HepG2 (cell line): ENCODE results near the gene NCAPD2. TPM values are rescaled to one million over a fixed set of nuclear protein-coding genes. Genes with fewer than 3 reads are reported as not detected.

Experiments used
- CCAR2 ChIP-seq: fragments of 200-400 bp; formaldehyde crosslinking; optimal IDR thresholded peaks from 2 replicates; pipeline ENCODE3; 2018; ENCODE audit warnings: low read depth, mild to moderate bottlenecking, low read length, moderate library complexity
- ELF1 ChIP-seq: sonication (generic); formaldehyde crosslinking; IDR thresholded peaks from 2 replicates; pipeline ENCODE4 v1.4.0; 2020; ENCODE audit warnings: missing genetic modification reagents
- IRF9 ChIP-seq: sonication (generic); formaldehyde crosslinking; IDR thresholded peaks from 2 replicates; pipeline ENCODE4 v1.8.0; 2022; ENCODE audit warnings: missing genetic modification reagents, mild to moderate bottlenecking, borderline replicate concordance
- RELA ChIP-seq: sonication (generic); formaldehyde crosslinking; IDR thresholded peaks from 2 replicates; pipeline ENCODE4 v1.4.0; 2020; ENCODE audit warnings: missing genetic modification reagents
- STAG1 ChIP-seq: sonication (generic); formaldehyde crosslinking; IDR thresholded peaks from 2 replicates; pipeline ENCODE4 v1.4.0; 2020; ENCODE audit warnings: missing genetic modification reagents
- ZNF10 ChIP-seq: sonication (generic); formaldehyde crosslinking; IDR thresholded peaks from 2 replicates; pipeline ENCODE4 v1.4.0; 2020; ENCODE audit warnings: mild to moderate bottlenecking, low read depth, missing genetic modification reagents, borderline replicate concordance
- ZNF275 ChIP-seq: sonication (generic); formaldehyde crosslinking; IDR thresholded peaks from 2 replicates; pipeline ENCODE4 v1.8.0; 2022; ENCODE audit warnings: missing genetic modification reagents, mild to moderate bottlenecking, inconsistent platforms, borderline replicate concordance
- ZNF496 ChIP-seq: sonication (generic); formaldehyde crosslinking; IDR thresholded peaks from 2 replicates; pipeline ENCODE4 v1.8.1; 2023; ENCODE audit warnings: mild to moderate bottlenecking, moderate library complexity, missing genetic modification reagents; ENCODE audit not compliant: insufficient replicate concordance
- ZNF724P ChIP-seq: sonication (generic); formaldehyde crosslinking; IDR thresholded peaks from 2 replicates; pipeline ENCODE4 v1.8.0; 2022; ENCODE audit warnings: missing genetic modification reagents, borderline replicate concordance
- polyA plus RNA-seq, 8 experiments: library from polyadenylated mRNA; depleted of rRNA in 3 of 8; stranded (reverse) in 7 of 8; unstranded in 1 of 8; fragments of >200 nt; fragmentation: Illumina TruSeq in 4 of 8; extraction: Trizol in 4 of 8; gene quantifications; 2 replicates each; pipeline versions ENCODE4 v1.2.1 to v1.2.3, GENCODE V29; 2011 to 2016; ENCODE audit warnings: low read depth in 4 of 8, missing spikeins in 1 of 8, mixed read lengths in 1 of 8; ENCODE audit not compliant: insufficient read depth in 1 of 8
- total RNA-seq, 5 experiments: library from RNA; depleted of rRNA; stranded (reverse); fragments of >200 nt; fragmentation: Illumina TruSeq; extraction: Trizol; gene quantifications; 2 replicates each; pipeline ENCODE4 v1.2.3, GENCODE V29; 2016; ENCODE audit warnings: low read depth in 1 of 5
- TF ChIP-seq, protein P1 (sequence below): sonication (generic); formaldehyde crosslinking; IDR thresholded peaks from 2 replicates; pipeline ENCODE4 v1.9.0; 2021; ENCODE audit warnings: missing genetic modification reagents, mild to moderate bottlenecking, borderline replicate concordance
- TF ChIP-seq, protein P2 (sequence below): sonication (generic); formaldehyde crosslinking; IDR thresholded peaks from 2 replicates; pipeline ENCODE4 v1.5.0; 2020; ENCODE audit warnings: mild to moderate bottlenecking, missing genetic modification reagents, borderline replicate concordance
- TF ChIP-seq, protein P3 (sequence below): IDR thresholded peaks from 2 replicates; pipeline ENCODE4 v1.6.1; 2016; ENCODE audit warnings: missing genetic modification reagents, missing compliant biosample characterization
- TF ChIP-seq, protein P4 (sequence below): sonication (generic); formaldehyde crosslinking; IDR thresholded peaks from 2 replicates; pipeline ENCODE4 v1.5.0; 2020; ENCODE audit warnings: mild to moderate bottlenecking, missing genetic modification reagents, moderate library complexity
- TF ChIP-seq, protein P5 (sequence below): sonication (generic); formaldehyde crosslinking; IDR thresholded peaks from 2 replicates; pipeline ENCODE4 v1.5.0; 2020; ENCODE audit warnings: mild to moderate bottlenecking, missing genetic modification reagents
- TF ChIP-seq, protein P6 (sequence below): sonication (generic); formaldehyde crosslinking; IDR thresholded peaks from 2 replicates; pipeline ENCODE4 v1.4.0; 2020; ENCODE audit warnings: missing genetic modification reagents, borderline replicate concordance

The NCAPD2 gene
- total and polyA plus RNA-seq, 2 of the 13 experiments (the other 11 are each of a cell fraction or from before 2014, with no cell fraction given) = 51.1 to 65.6 TPM

GRCh38 chr12:6570264-6570887 lies 76.5 kb downstream of the NCAPD2 start (continued):
- TF ChIP-seq, protein P1, sequence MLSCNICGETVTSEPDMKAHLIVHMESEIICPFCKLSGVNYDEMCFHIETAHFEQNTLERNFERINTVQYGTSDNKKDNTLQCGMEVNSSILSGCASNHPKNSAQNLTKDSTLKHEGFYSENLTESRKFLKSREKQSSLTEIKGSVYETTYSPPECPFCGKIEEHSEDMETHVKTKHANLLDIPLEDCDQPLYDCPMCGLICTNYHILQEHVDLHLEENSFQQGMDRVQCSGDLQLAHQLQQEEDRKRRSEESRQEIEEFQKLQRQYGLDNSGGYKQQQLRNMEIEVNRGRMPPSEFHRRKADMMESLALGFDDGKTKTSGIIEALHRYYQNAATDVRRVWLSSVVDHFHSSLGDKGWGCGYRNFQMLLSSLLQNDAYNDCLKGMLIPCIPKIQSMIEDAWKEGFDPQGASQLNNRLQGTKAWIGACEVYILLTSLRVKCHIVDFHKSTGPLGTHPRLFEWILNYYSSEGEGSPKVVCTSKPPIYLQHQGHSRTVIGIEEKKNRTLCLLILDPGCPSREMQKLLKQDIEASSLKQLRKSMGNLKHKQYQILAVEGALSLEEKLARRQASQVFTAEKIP (CRISPR knock-in tag) = no peak
- TF ChIP-seq, protein P2, sequence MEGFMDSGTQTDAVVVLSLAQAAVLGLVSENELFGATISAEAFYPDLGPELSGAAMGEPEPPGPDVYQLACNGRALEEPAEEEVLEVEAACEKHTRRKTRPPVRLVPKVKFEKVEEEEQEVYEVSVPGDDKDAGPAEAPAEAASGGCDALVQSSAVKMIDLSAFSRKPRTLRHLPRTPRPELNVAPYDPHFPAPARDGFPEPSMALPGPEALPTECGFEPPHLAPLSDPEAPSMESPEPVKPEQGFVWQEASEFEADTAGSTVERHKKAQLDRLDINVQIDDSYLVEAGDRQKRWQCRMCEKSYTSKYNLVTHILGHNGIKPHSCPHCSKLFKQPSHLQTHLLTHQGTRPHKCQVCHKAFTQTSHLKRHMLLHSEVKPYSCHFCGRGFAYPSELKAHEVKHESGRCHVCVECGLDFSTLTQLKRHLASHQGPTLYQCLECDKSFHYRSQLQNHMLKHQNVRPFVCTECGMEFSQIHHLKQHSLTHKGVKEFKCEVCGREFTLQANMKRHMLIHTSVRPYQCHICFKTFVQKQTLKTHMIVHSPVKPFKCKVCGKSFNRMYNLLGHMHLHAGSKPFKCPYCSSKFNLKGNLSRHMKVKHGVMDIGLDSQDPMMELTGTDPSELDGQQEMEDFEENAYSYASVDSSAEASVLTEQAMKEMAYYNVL (CRISPR knock-in tag) = 0 out of 2 replicates have a peak, but pooled peaks have one; percentile 28
- TF ChIP-seq CCAR2 (no peak), ZNF496 (no peak), IRF9 (CRISPR knock-in tag) (no peak), ZNF275 (CRISPR knock-in tag) (no peak), ZNF724P (CRISPR knock-in tag) (no peak), RELA (no peak), STAG1 (CRISPR knock-in tag) (peak; percentile 41), ZNF10 (CRISPR knock-in tag) (no peak), ELF1 (CRISPR knock-in tag) (0 out of 2 replicates have a peak, but pooled peaks have one; percentile 20)
- TF ChIP-seq, protein P3, sequence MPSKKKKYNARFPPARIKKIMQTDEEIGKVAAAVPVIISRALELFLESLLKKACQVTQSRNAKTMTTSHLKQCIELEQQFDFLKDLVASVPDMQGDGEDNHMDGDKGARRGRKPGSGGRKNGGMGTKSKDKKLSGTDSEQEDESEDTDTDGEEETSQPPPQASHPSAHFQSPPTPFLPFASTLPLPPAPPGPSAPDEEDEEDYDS (CRISPR knock-in tag) = no peak
- TF ChIP-seq, protein P4, sequence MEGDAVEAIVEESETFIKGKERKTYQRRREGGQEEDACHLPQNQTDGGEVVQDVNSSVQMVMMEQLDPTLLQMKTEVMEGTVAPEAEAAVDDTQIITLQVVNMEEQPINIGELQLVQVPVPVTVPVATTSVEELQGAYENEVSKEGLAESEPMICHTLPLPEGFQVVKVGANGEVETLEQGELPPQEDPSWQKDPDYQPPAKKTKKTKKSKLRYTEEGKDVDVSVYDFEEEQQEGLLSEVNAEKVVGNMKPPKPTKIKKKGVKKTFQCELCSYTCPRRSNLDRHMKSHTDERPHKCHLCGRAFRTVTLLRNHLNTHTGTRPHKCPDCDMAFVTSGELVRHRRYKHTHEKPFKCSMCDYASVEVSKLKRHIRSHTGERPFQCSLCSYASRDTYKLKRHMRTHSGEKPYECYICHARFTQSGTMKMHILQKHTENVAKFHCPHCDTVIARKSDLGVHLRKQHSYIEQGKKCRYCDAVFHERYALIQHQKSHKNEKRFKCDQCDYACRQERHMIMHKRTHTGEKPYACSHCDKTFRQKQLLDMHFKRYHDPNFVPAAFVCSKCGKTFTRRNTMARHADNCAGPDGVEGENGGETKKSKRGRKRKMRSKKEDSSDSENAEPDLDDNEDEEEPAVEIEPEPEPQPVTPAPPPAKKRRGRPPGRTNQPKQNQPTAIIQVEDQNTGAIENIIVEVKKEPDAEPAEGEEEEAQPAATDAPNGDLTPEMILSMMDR (CRISPR knock-in tag) = peak; percentile 84
- TF ChIP-seq, protein P5, sequence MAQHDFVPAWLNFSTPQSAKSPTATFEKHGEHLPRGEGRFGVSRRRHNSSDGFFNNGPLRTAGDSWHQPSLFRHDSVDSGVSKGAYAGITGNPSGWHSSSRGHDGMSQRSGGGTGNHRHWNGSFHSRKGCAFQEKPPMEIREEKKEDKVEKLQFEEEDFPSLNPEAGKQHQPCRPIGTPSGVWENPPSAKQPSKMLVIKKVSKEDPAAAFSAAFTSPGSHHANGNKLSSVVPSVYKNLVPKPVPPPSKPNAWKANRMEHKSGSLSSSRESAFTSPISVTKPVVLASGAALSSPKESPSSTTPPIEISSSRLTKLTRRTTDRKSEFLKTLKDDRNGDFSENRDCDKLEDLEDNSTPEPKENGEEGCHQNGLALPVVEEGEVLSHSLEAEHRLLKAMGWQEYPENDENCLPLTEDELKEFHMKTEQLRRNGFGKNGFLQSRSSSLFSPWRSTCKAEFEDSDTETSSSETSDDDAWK (CRISPR knock-in tag) = no peak
- TF ChIP-seq, protein P6, sequence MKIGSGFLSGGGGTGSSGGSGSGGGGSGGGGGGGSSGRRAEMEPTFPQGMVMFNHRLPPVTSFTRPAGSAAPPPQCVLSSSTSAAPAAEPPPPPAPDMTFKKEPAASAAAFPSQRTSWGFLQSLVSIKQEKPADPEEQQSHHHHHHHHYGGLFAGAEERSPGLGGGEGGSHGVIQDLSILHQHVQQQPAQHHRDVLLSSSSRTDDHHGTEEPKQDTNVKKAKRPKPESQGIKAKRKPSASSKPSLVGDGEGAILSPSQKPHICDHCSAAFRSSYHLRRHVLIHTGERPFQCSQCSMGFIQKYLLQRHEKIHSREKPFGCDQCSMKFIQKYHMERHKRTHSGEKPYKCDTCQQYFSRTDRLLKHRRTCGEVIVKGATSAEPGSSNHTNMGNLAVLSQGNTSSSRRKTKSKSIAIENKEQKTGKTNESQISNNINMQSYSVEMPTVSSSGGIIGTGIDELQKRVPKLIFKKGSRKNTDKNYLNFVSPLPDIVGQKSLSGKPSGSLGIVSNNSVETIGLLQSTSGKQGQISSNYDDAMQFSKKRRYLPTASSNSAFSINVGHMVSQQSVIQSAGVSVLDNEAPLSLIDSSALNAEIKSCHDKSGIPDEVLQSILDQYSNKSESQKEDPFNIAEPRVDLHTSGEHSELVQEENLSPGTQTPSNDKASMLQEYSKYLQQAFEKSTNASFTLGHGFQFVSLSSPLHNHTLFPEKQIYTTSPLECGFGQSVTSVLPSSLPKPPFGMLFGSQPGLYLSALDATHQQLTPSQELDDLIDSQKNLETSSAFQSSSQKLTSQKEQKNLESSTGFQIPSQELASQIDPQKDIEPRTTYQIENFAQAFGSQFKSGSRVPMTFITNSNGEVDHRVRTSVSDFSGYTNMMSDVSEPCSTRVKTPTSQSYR (CRISPR knock-in tag) = peak; percentile 87
